Right hindlimb (tissue), 1 donor: Measurements from ENCODE around the gene AK5.
"Not testable (repeated sequence)": the region's sequence is repeated elsewhere in the genome, so short reads cannot be mapped to it uniquely, and the experiment has no call there.

Experiments used
- DNase-seq: peaks from one replicate; pipeline ENCODE4 v3.0.0-alpha.2; 2018

The AK5 gene

GRCh38 chr1:77463216-77463615 lies 181.4 kb downstream of the AK5 start:
- DNase-seq, result no peak

- DNase-seq, result no peak
Observed at GRCh38 chr1:77465139-77465538, 183.3 kb downstream of the AK5 start.

- no peak for DNase-seq
Observed at GRCh38 chr1:77465922-77466321, 184.1 kb downstream of the AK5 start.

GRCh38 chr1:77467021-77467595 lies 185.3 kb downstream of the AK5 start:
- no peak for DNase-seq

- no peak for DNase-seq
Observed at GRCh38 chr1:77467741-77468140, 185.9 kb downstream of the AK5 start.

DNA sequence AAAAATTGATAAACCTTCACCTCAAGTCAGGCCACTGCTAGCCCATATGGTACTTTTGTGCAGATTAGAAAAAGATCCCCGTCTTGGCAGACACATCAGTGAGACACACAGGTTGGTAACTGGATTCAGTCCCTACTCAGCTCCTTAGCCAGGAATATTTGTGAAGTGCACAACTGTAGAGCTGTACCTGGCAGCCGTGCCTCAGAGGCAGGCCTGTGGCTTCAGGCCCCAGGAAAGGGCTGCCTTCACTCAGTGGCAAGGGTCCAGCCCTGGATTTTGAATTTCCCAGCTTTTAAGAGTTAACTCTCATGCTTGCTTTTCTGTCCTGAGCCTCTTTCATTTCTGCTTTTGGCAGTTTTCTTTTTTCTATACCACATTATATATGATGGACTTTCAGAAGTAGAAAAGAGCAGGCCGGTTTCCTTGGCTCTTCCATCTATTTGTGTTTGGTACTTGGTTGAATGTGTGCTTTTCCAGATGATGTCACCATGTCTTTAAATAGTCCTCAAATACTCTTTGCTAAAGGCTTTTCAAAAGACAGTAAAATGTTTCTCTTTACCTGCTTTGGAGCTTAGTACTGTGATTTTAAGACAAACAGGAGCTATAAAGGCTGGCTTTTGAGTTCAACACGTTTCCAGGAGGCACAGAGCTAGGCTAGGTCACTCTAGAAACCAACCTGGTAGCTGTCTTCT lies 186.6 kb downstream of the AK5 start:
- peak; percentile 45 for DNase-seq

- no peak for DNase-seq
Observed at GRCh38 chr1:77468949-77469710, 187.3 kb downstream of the AK5 start.

- no peak for DNase-seq
Observed at GRCh38 chr1:77471691-77472090, 189.9 kb downstream of the AK5 start.

DNA sequence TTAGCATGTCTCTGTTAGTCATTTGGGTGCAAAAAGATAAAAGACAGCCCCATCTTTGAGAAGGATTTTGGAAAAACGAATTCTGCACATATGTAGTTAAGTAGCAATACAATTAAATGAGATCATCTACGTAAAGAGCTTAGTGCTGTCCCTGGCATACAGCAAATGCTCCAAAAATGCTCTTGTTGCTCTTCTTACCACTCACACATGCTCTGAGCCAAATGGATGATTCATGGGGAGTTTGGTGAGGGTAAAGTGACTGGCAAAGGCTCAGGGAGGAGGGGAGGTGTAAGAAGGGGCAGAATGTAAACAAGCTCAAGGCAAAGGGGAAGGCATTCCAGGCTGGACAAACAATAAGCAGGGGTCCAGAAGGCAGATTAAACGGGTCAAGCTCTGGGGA lies 191.9 kb downstream of the AK5 start:
- DNase-seq, result no peak

DNA sequence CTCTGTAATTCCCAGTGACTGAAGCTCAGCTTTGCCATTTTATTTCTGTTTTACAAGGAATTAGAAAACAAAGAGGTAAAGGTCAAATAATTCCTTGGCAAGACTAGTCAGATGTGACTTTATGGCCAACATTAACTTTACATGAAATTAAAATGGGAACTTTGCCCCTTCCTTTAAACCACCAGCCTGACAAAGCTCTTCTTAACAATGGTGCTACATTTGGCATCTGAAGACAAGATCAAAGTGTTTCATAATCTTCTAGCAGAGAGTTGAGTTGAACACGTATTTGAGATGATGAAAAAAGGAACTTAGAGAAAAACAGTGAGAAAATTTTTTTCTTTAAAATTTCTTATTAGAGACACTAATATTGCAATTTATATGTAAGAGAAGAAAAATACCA lies 193.8 kb downstream of the AK5 start:
- DNase-seq, result no peak

GRCh38 chr1:77476475-77476874 lies 194.7 kb downstream of the AK5 start:
- peak; percentile 37 for DNase-seq

DNA sequence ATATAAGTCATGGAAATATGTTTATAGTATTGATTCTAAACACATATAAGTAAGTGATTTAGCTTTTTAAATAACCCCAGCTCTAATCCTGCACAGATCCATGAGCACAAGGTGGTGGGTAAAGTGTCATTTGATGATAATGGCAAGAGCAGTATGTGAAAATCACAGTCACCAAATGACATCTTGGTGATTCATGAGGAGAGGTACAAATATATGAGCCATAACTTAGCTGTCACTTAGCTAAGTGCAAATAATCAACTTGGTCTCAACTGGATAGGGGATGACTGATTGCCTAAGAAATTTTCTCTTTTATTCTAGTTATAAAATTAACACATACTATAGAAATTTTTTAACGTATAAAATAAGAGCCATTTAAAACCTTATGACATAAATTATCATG lies 202.5 kb downstream of the AK5 start:
- DNase-seq, result no peak

GRCh38 chr1:77484926-77485325 lies 203.1 kb downstream of the AK5 start:
- DNase-seq, result no peak

DNA sequence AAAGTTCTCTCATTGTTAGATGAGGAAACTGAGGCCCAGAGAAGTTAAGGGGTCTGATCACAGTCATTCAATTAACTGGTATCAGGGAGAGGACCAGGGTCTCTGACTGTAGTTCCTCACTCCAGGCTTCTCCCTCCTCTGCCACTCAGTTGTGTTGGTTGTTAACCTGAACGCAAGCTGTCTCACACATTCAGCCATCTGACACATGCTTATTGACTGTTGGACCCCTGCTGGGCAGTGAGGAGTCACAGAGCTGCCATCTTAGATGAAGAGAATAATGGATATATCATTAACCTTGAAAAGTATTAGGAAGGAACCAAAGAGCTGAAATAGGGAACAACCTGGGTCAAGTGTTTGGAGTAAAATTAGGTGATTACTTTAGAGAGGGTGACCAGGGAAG lies 205.8 kb downstream of the AK5 start:
- DNase-seq, result no peak

DNA sequence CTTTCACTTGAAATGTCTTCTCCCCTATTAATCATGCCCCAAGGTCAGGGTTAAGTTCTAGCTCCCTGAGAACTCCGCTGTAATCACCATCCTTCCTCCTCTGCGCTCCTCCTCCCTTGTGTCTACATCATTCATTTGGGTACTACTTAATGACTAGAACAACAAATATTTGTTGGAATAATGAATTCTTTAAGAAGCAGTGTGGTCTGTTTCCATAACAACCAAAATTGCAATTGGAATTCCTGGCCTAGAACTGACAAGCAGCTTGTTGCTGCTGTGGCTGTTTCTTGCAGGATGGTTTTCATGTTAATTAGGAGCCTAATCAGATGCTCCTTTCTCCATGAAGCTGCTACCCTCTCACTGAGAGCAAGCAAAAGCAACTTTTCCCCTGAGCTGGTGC lies 208.1 kb downstream of the AK5 start:
- DNase-seq, result no peak

DNA sequence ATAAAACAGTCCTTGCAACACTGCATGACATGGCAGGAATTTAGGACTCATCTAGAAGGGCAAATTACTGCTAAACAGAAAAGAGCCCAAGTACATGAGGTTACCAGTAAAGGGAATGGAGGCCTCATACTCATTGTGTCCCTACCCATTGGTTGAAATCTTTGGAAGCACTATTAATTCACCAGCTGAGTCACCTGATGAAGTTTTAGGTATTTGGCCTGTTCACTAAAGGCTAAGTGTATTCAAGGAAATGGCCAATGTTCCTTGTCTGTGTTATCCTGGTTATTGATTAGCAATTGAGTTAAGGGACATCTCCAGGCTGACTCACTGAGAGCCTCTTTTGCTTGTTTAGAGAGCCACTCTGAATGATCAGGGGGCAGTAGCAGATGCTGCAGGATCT lies 212.2 kb downstream of the AK5 start:
- no peak for DNase-seq

GRCh38 chr1:77498918-77499317 lies 217.1 kb downstream of the AK5 start:
- no peak for DNase-seq

DNA sequence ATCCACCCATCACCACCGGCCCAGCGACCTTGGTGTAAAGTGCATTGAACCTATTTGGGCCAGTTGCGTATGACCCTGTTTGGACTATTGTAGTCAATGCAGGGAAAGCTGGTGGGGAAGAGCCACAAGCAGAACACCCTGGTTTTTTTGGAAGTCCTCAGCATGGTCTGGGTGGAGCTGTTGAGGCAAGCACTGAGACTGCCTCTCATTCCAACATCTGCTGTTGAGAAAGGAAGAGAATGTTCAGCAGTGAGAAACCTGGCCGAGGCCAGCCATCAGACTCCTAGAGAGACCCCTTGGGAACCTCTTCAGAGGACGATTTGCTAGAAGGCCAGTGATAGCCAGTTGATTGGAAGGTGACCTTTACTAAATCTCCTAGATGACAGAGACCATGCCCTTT lies 217.6 kb downstream of the AK5 start:
- no peak for DNase-seq

DNA sequence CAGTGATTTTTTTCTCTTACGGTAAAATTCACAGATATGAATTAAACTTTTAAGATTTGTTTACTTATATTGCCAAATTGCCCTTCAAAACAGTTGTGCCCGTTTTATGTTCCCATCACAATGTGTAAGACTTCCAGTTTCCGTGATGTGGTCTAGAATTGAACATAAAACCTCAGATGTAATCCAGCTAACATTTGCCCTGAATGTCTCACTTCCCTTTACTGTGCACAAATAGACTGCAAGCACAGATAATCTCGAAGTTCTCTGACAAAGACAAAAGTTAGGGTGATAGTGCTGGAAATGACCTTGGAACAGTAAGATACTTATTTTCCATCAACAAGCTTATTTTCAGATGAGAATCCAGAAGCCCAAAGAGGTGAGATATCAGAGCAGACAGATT lies 223.2 kb downstream of the AK5 start:
- DNase-seq, result no peak

DNA sequence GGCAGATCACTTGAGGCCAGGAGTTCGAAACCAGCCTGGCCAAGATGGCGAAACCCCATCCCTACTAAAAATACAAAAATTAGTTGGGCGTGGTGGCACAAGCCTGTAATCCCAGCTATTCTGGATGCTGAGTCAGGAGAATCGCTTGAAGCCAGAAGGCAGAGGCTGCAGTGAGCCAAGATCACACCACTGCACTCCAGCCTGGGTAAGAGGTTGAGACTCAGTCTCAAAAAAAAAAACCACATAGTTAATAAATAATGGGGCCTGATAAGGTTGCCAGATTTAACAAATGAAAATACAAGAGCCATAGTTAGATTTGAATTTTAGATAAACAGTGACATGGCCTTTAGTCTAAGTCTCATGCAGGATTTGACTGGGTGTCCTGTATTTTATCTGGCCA lies 225.0 kb downstream of the AK5 start:
- DNase-seq, result no peak

- no peak for DNase-seq
Observed at GRCh38 chr1:77509051-77509492, 227.3 kb downstream of the AK5 start.

GRCh38 chr1:77509898-77510297 lies 228.1 kb downstream of the AK5 start:
- no peak for DNase-seq

DNA sequence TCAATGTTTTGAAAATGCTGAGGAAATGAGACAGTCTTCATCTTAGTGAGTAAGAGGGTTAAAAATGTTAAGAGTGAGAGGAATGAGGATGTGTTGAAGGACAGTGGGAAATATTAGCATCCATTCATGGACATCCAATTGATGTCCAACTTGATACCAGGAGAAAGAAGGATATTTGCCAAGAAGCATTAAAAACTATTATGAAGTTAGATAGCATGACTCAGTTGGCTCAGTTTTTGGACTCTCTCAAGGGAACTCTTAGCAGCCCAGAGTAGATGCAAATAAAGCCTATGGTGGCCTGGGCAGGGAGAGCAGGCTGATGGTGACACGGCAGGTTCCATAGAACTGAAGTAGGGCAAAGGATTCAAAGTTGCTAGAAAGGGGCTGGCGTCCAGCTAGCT lies 229.6 kb downstream of the AK5 start:
- DNase-seq, result no peak

DNA sequence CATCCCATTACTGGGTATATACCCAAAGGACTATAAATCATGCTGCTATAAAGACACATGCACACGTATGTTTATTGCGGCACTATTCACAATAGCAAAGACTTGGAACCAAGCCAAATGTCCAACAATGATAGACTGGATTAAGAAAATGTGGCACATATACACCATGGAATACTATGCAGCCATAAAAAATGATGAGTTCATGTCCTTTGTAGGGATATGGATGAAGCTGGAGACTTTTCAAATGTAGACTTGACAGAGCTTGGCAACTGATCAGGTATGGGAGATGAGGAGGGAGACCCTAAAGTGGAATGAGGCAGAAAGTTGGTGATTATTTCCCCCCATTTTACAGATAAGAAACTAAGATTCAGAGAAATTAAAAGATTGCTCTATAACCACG lies 230.8 kb downstream of the AK5 start:
- not testable (repeated sequence) for DNase-seq
